OCI-LY3 (cell line): Measurements from ENCODE around the gene MIP.

ENCODE experiments used
- CTCF ChIP-seq: fragments of 200-600, 300-600 bp; sonication (generic); IDR thresholded peaks from 2 replicates; pipeline ENCODE4 v1.5.1; 2014; ENCODE audit warnings: antibody characterized with exemption, low read length, low read depth
- EZH2phosphoT487 ChIP-seq: fragments of 200-600 bp; shearing (Covaris generic); IDR thresholded peaks from 2 replicates; pipeline ENCODE4 v1.6.1; 2018; ENCODE audit warnings: antibody characterized with exemption, mixed run types, low read depth

- TF ChIP-seq CTCF = no peak
- no peak for TF ChIP-seq EZH2phosphoT487
Observed at GRCh38 chr12:56486694-56487093, 32.2 kb upstream of the MIP start.
